Psoas muscle (tissue), 8 donors: ENCODE measurements around the gene RNASEH2B. TPM values are rescaled to one million over a fixed set of nuclear protein-coding genes. Genes with fewer than 3 reads are reported as not detected.

ENCODE experiments used
- ATAC-seq, 4 donors: fragments of 200-7000 bp; cut with Tn5 transposase; one replicate each; pipeline ENCODE4 v1.9.1; 2020; ENCODE audit warnings: moderate library complexity in 3 of 4, mild to moderate bottlenecking in 2 of 4
- DNase-seq, 2 donors: peaks; one replicate each; pipeline ENCODE4 v3.0.0-alpha.2; 2020
- H3K27ac ChIP-seq: fragments of 200-600 bp; one replicate; pipeline ENCODE4 v1.8.0; 2022
- H3K27me3 ChIP-seq, 3 donors: fragments of 200-600 bp in 1 of 3; one replicate each; pipeline versions ENCODE4 v1.6.1 to v1.8.0; 2013 to 2022; ENCODE audit warnings: low read length in 2 of 3, mild to moderate bottlenecking in 2 of 3, moderate library complexity in 1 of 3; ENCODE audit not compliant: insufficient read depth in 3 of 3
- H3K36me3 ChIP-seq, 2 donors: fragments of 200-600 bp in 1 of 2; one replicate each; pipeline versions ENCODE4 v1.6.1 to v1.8.0; 2013 to 2022; ENCODE audit warnings: low read depth in 1 of 2, mild to moderate bottlenecking in 1 of 2, moderate library complexity in 1 of 2; ENCODE audit not compliant: insufficient read depth in 1 of 2
- H3K4me1 ChIP-seq: fragments of 200-600 bp; one replicate; pipeline ENCODE4 v1.8.0; 2022
- H3K4me3 ChIP-seq: fragments of 200-600 bp; one replicate; pipeline ENCODE4 v1.8.0; 2022; ENCODE audit warnings: mild to moderate bottlenecking
- H3K9me3 ChIP-seq: fragments of 200-600 bp; one replicate; pipeline ENCODE4 v1.8.0; 2022
- WGBS, 3 donors: extraction: QIAGEN DNeasy Blood & Tissue Kit; methylation state at CpG; one replicate each; pipeline versions ENCODE4 v1.1.6 to v1.1.7; 2013; 5-methylcytosine and 5-hydroxymethylcytosine counted together
- intact Hi-C, 2 donors: fragments of 100-400 bp; cut with DNase I; formaldehyde crosslinking; loops; one replicate each; pipeline versions ENCODE4 v1.11.0 to v1.14.2; 2022
- polyA plus RNA-seq, 3 donors: library from polyadenylated mRNA; stranded (reverse); fragments of 200-250 nt; gene quantifications; one replicate each; pipeline ENCODE4 v1.2.3, GENCODE V29; 2013
- total RNA-seq, 4 donors: library from RNA; stranded (reverse); fragmentation: NEBNext Ultra II Directional in 2 of 4; extraction: Animal tissue kit (Norgen Biotek cat#: 25700) in 2 of 4; gene quantifications; one replicate each; pipeline versions ENCODE4 v1.2.1 to v1.2.4, GENCODE V29; 2021 to 2023
- TF ChIP-seq, protein P1 (sequence below): fragments of 200-600 bp; IDR thresholded peaks from one replicate; pipeline ENCODE4 v1.8.0; 2022; ENCODE audit warnings: antibody characterized with exemption
- donor health status: healthy with polysubstance abuse.
- donor health status: DM: no; HTN: no; CAD: no; lungs with moderate emphysema.
- donor health status: Bipolar disorder and iron deficiency.
- donor health status: healthy.
- donor health status: DM: yes; HTN: yes; CAD: no.
- donor health status: DM: no; HTN: no; CAD: no.
- donor health status: DM: no; HTN: no; CAD: no.
- donor health status: DM: yes; HTN: yes; CAD: no.

RNASEH2B gene
- total and polyA plus RNA-seq, 7 donors, result 10.6 to 20.7 (median 16.7) TPM

DNA sequence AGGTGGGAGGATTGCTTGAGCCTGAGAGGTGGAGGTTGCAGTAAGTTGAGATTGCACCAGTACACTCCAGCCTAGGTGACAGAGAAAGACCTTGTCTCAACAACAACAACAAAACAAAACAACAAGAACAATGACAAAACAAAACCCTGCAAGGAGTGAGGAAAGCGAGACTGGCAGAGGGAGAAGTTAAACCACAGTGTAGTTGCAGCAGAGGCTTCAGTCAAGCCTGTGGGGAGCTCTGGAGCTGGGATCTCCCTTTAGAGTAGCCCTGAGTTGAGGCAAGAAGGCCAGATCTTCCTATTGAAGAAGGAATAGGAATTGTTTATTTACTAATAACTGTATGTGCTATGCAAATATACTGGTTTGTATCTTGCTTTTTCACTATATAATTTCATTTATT is 25.3 kb upstream of the RNASEH2B start:
- Histone ChIP-seq H3K27ac (no peak overlapping the region), H3K36me3 (no peaks in the 10 kb centered on the region), H3K27me3 (no peaks in the 10 kb centered on the region), H3K4me1 (no peaks in the 10 kb centered on the region), H3K9me3 (no peaks in the 10 kb centered on the region), H3K4me3 (no peak overlapping the region)
- TF ChIP-seq, protein P1, sequence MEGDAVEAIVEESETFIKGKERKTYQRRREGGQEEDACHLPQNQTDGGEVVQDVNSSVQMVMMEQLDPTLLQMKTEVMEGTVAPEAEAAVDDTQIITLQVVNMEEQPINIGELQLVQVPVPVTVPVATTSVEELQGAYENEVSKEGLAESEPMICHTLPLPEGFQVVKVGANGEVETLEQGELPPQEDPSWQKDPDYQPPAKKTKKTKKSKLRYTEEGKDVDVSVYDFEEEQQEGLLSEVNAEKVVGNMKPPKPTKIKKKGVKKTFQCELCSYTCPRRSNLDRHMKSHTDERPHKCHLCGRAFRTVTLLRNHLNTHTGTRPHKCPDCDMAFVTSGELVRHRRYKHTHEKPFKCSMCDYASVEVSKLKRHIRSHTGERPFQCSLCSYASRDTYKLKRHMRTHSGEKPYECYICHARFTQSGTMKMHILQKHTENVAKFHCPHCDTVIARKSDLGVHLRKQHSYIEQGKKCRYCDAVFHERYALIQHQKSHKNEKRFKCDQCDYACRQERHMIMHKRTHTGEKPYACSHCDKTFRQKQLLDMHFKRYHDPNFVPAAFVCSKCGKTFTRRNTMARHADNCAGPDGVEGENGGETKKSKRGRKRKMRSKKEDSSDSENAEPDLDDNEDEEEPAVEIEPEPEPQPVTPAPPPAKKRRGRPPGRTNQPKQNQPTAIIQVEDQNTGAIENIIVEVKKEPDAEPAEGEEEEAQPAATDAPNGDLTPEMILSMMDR, result no peak
- intact Hi-C loops, result no loop called here
- WGBS, 3 donors, result 93 to 96% (median 93%) methylated on average over 1 of the region's 1 CpG
- ATAC-seq, result no peak
- no peak for DNase-seq

DNA sequence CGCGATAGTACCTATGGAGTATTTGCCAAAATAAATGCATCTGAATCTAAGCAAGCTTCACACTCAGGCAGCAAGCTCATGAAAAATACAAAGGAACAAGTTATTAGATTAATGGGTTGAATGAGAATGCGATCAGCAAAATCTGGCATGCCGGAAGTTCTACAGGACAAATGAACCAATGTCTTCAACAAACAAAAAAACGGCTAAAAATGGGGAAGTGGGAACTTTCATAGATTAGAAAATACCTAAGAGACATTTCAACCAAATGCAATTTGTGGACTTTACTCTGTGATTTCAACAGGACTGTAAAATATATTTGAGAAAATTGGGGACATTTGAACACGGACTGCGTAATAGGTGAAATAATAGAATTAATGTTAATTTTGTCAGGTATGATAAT is 22.4 kb upstream of the RNASEH2B start:
- TF ChIP-seq, protein P1, result no peak
- Histone ChIP-seq H3K27ac (no peak overlapping the region), H3K4me1 (no peaks in the 10 kb centered on the region), H3K9me3 (no peaks in the 10 kb centered on the region), H3K36me3 (no peaks in the 10 kb centered on the region), H3K4me3 (no peak overlapping the region), H3K27me3 (no peaks in the 10 kb centered on the region)
- ATAC-seq, result no peak
- WGBS, 3 donors, result 94 to 98% (median 96%) methylated on average over 7 of the region's 7 CpGs
- intact Hi-C loops, result no loop called here
- DNase-seq, result no peak

DNA sequence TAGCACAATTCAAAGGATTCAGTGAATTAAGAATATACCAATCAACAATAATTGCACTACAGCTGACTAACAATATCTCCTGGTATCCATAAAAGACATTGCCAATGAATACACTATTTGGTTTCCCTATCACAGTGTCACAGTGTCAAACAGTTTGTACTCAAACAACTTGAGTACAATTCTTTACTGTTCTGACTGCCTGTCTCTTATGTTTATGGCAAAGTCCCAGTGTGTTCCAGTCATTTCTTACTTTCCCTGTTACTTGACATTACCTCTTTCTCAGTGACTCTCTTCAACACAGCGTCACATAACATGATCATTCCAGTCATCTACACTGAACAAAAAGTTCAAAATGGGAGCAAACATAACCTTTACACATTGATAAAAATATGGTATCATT is 21.2 kb upstream of the RNASEH2B start:
- no peaks in the 10 kb centered on the region for H3K9me3 ChIP-seq
- H3K27me3 ChIP-seq, result no peaks in the 10 kb centered on the region
- WGBS, 3 donors, result 2 to 100% (median 59%) methylated on average over 1 of the region's 1 CpG
- ATAC-seq (no peak), DNase-seq (no peak)
- H3K36me3 ChIP-seq, result no peaks in the 10 kb centered on the region
- TF ChIP-seq, protein P1, result no peak
- H3K4me1 ChIP-seq, result no peaks in the 10 kb centered on the region
- intact Hi-C loops, result no loop called here
- no peak overlapping the region for H3K27ac ChIP-seq
- no peak overlapping the region for H3K4me3 ChIP-seq

DNA sequence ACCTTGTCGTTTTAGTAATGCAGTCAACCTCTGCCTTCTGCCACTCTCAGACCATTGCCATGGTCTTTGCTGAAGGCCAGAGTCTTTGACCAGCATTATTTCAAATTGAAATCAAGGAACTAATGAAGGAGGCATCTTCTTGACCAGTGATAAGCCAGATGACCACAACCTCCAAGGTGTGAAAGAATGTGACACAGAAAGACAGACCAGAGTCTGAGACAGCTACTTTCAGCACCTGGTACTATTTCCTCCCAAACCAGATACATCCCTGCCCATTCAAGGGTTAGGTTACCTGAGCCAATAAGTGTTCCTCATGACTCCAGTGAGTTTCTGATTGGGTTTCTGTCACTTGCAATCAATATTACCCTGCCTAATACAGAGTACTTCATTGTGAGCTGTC is 20.3 kb upstream of the RNASEH2B start:
- 0 to 78% (median 47%) methylated on average over 1 of the region's 1 CpG for WGBS, 3 donors
- Histone ChIP-seq H3K9me3 (no peaks in the 10 kb centered on the region), H3K4me3 (no peak overlapping the region), H3K27me3 (no peaks in the 10 kb centered on the region), H3K4me1 (no peaks in the 10 kb centered on the region), H3K36me3 (no peaks in the 10 kb centered on the region), H3K27ac (no peak overlapping the region)
- TF ChIP-seq, protein P1, result no peak
- DNase-seq (no peak), ATAC-seq (no peak)
- intact Hi-C loops, result no loop called here

DNA sequence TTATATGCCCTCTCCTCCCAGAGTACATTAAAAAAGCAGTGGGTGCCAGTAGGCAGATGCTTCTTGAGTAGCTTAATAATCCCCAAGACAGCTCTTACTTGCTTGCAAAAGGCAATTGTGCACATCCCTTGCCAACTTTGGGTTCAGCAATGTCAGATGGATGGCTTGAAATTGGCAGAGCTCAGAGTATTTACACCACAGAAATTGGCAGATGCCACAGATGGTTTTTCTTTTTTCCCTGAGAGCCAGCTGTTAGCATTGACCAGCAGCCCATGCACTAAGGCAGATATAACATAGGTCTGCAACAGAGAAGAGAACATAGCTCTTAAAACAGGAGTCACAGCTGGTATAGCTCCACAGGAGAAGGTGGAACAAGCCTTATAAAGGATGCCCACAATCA is 18.4 kb upstream of the RNASEH2B start:
- Histone ChIP-seq H3K4me1 (no peaks in the 10 kb centered on the region), H3K36me3 (no peaks in the 10 kb centered on the region), H3K9me3 (no peaks in the 10 kb centered on the region), H3K4me3 (no peak overlapping the region), H3K27ac (no peak overlapping the region), H3K27me3 (no peaks in the 10 kb centered on the region)
- ATAC-seq, result no peak
- intact Hi-C loops, result no loop called here
- TF ChIP-seq, protein P1, result no peak
- DNase-seq, result no peak
